Thoracic aorta (tissue), 2 donors: Measurements from ENCODE around the gene RASGEF1B. TPM values are rescaled to one million over a fixed set of nuclear protein-coding genes. Genes with fewer than 3 reads are reported as not detected.

Source experiments
- ATAC-seq: fragments of 150-250 bp; one replicate; pipeline ENCODE4 v1.8.0; 2017; ENCODE audit warnings: low read depth; ENCODE audit not compliant: insufficient number of reproducible peaks, low FRiP score
- DNase-seq: peaks from one replicate; pipeline ENCODE4 v3.0.0-alpha.2; 2020; ENCODE audit warnings: low spot score
- H3K27ac ChIP-seq, 2 donors: fragments of 200-600 bp; sonication (generic); 1 replicate in 1 of 2; 2 replicates in 1 of 2; pipeline ENCODE4 v1.5.1; 2016; ENCODE audit warnings: mild to moderate bottlenecking in 2 of 2, moderate library complexity in 2 of 2
- H3K27me3 ChIP-seq: fragments of 200-600 bp; sonication (generic); replicated peaks from 2 replicates; pipeline ENCODE4 v1.6.0; 2016; ENCODE audit warnings: mild to moderate bottlenecking; ENCODE audit not compliant: insufficient read depth
- H3K36me3 ChIP-seq: fragments of 200-600 bp; sonication (generic); one replicate; pipeline ENCODE4 v1.5.1; 2016
- H3K4me1 ChIP-seq, 2 donors: fragments of 200-600 bp; sonication (generic); 1 replicate in 1 of 2; 2 replicates in 1 of 2; pipeline versions ENCODE4 v1.5.1 to v1.6.0; 2016; ENCODE audit warnings: low read depth in 2 of 2, mild to moderate bottlenecking in 1 of 2; ENCODE audit not compliant: control insufficient read depth in 1 of 2
- H3K4me3 ChIP-seq: fragments of 200-600 bp; sonication (generic); 2 replicates; pipeline ENCODE4 v1.5.1; 2016; ENCODE audit warnings: mild to moderate bottlenecking
- H3K9me3 ChIP-seq: fragments of 200-600 bp; sonication (generic); 2 replicates; pipeline ENCODE4 v1.5.1; 2016
- CTCF ChIP-seq: fragments of 200-600 bp; sonication (generic); IDR thresholded peaks from one replicate; pipeline ENCODE4 v1.5.1; 2019; ENCODE audit warnings: antibody characterized with exemption
- total RNA-seq, 2 donors: library from RNA; depleted of rRNA; stranded (reverse); fragments of >200 nt; gene quantifications; one replicate each; pipeline versions ENCODE4 v1.1.0 to v1.2.3, GENCODE V29; 2016

Gene RASGEF1B
- total RNA-seq, 2 donors from 2014 or later = 24.4 to 42.0 TPM

- no peak for DNase-seq
- H3K27me3 ChIP-seq = no peaks in the 10 kb centered on the region
- H3K9me3 ChIP-seq = no peaks in the 10 kb centered on the region
- ATAC-seq = no peak
- no peak overlapping the region for H3K27ac ChIP-seq
- H3K4me3 ChIP-seq = no peak overlapping the region
- no peaks in the 10 kb centered on the region for H3K4me1 ChIP-seq
- TF ChIP-seq CTCF = no peak
- H3K36me3 ChIP-seq = peaks cover 19% of the 10 kb centered on the region
These were observed 34.6 kb downstream of the RASGEF1B start for GRCh38 chr4:81436941-81437574.

- H3K27ac ChIP-seq = no peak overlapping the region
- ATAC-seq = no peak
- no peaks in the 10 kb centered on the region for H3K4me1 ChIP-seq
- no peak for TF ChIP-seq CTCF
- no peaks in the 10 kb centered on the region for H3K9me3 ChIP-seq
- H3K27me3 ChIP-seq = no peaks in the 10 kb centered on the region
- peaks cover 19% of the 10 kb centered on the region for H3K36me3 ChIP-seq
- no peak for DNase-seq
- H3K4me3 ChIP-seq = no peak overlapping the region
These were observed 35.6 kb downstream of the RASGEF1B start for GRCh38 chr4:81436096-81436495.

GRCh38 chr4:81432825-81433224 is 38.9 kb downstream of the RASGEF1B start:
- ATAC-seq (no peak), DNase-seq (no peak)
- H3K4me1 ChIP-seq = no peaks in the 10 kb centered on the region
- no peak for TF ChIP-seq CTCF
- H3K4me3 ChIP-seq = no peak overlapping the region
- no peak overlapping the region for H3K27ac ChIP-seq
- H3K27me3 ChIP-seq = no peaks in the 10 kb centered on the region
- no peaks in the 10 kb centered on the region for H3K9me3 ChIP-seq
- peaks cover 5% of the 10 kb centered on the region for H3K36me3 ChIP-seq

GRCh38 chr4:81431971-81432370 is 39.7 kb downstream of the RASGEF1B start:
- ATAC-seq = no peak

GRCh38 chr4:81429607-81430006 is 42.1 kb downstream of the RASGEF1B start:
- Histone ChIP-seq H3K4me1 (no peaks in the 10 kb centered on the region), H3K36me3 (peaks cover 5% of the 10 kb centered on the region), H3K4me3 (no peak overlapping the region), H3K27ac (no peak overlapping the region), H3K27me3 (no peaks in the 10 kb centered on the region), H3K9me3 (no peaks in the 10 kb centered on the region)
- DNase-seq (no peak), ATAC-seq (no peak)
- no peak for TF ChIP-seq CTCF

More at GRCh38 chr4:81431971-81432370, 39.7 kb downstream of the RASGEF1B start:
- H3K9me3 ChIP-seq = no peaks in the 10 kb centered on the region
- no peaks in the 10 kb centered on the region for H3K4me1 ChIP-seq
- no peak overlapping the region for H3K27ac ChIP-seq
- DNase-seq = no peak
- H3K4me3 ChIP-seq = no peak overlapping the region
- H3K27me3 ChIP-seq = no peaks in the 10 kb centered on the region
- H3K36me3 ChIP-seq = peaks cover 5% of the 10 kb centered on the region
- no peak for TF ChIP-seq CTCF
